Brain microvascular endothelial cell (primary cell): ENCODE measurements around the gene ADK.

Experiments
- DNase-seq: peaks from one replicate; pipeline ENCODE4 v3.0.0-alpha.2; 2020
- H3K27ac ChIP-seq: fragments of 250-450 bp; sonication (Bioruptor Pico); 2 replicates; pipeline ENCODE4 v1.5.1; 2020; ENCODE audit warnings: mild to moderate bottlenecking, moderate library complexity
- H3K27me3 ChIP-seq: fragments of 250-450 bp; sonication (Bioruptor Pico); replicated peaks from 2 replicates; pipeline ENCODE4 v1.5.1; 2020; ENCODE audit warnings: mild to moderate bottlenecking
- H3K36me3 ChIP-seq: fragments of 250-450 bp; sonication (Bioruptor Pico); replicated peaks from 2 replicates; pipeline ENCODE4 v1.5.1; 2020; ENCODE audit warnings: mild to moderate bottlenecking
- H3K4me3 ChIP-seq: 2 replicates; pipeline ENCODE4 v1.5.1; 2011; ENCODE audit warnings: low read depth, mild to moderate bottlenecking, control low read depth, low read length, moderate library complexity
- in situ Hi-C: cut with HindIII; loops from 2 replicates; pipeline ENCODE4 v1.10.0; 2017; ENCODE audit warnings: low sequenced_read_pairs, low pct_ligation_motif_present
- TF ChIP-seq, protein P1 (sequence below): IDR thresholded peaks from 2 replicates; pipeline ENCODE4 v1.5.1; 2011; ENCODE audit warnings: low read depth, mild to moderate bottlenecking, moderate library complexity, low read length, control low read depth, inconsistent platforms; ENCODE audit errors: missing control alignments

ADK gene

DNA sequence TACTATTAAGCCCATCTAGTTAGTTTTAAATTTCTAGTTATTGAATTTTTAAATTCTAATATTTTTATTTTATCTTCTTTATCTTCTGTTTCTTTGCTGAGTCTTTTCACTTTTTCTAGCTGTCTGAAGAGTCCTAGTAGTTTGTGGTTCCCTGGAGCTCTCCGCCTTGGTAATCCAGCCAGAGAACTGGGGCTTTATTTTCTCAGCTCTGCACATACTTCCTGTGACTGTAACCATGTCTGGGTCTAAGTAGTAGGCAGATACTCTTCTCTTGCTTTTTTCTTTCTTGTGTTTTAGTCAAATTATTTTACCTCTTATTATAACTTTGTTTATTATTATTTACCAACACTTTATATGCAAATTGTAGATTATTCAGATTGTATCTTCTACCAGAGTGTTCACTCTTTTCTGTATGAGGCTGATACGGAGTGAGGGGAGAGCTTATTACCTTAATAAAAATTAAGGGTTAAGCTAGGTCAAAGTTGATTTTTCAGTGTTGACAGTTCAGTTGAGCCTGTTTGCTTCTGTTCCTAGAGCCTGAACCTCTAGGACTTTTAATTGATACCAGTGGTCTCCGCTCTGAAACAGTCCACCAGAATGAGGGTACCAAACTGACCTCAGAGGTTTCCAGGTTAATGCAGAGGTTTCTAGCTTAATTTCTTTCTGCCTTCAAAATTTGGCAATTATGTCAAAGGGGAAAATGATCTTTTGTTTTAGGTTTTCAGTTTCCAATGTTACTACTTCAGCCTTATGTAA lies 155.4 kb downstream of the ADK start:
- in situ Hi-C loops, result no loop called here

DNA sequence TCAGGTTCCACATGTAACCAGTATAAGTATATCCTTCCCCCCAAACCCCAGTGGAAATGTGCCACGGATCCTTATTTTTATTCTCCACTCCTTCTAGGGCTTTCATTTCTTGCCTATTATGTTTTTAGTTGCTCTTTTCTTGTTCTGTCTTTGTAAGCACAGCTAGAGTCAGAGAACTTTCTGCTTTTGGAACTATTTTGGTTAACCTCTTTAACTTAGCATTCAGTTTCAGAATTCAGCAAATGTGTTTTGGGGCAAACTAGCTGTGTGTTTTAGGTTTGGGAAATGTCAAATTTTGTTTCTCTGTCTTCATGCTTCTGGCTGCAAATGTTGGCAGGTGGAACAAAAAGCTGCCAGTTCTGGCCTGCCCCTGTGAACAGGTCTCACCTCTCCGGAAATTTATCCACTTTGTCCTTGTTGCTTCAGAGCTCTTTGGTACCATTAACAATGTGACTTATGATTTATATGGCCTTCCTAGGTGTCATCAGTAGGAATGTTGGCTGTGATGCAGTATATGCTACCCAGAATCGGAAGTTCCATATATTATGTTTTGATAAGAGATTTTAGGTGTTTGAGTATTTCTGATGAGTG lies 156.1 kb downstream of the ADK start:
- in situ Hi-C loops, result no loop called here
- TF ChIP-seq, protein P1, sequence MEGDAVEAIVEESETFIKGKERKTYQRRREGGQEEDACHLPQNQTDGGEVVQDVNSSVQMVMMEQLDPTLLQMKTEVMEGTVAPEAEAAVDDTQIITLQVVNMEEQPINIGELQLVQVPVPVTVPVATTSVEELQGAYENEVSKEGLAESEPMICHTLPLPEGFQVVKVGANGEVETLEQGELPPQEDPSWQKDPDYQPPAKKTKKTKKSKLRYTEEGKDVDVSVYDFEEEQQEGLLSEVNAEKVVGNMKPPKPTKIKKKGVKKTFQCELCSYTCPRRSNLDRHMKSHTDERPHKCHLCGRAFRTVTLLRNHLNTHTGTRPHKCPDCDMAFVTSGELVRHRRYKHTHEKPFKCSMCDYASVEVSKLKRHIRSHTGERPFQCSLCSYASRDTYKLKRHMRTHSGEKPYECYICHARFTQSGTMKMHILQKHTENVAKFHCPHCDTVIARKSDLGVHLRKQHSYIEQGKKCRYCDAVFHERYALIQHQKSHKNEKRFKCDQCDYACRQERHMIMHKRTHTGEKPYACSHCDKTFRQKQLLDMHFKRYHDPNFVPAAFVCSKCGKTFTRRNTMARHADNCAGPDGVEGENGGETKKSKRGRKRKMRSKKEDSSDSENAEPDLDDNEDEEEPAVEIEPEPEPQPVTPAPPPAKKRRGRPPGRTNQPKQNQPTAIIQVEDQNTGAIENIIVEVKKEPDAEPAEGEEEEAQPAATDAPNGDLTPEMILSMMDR, result no peak
- no peaks in the 10 kb centered on the region for H3K36me3 ChIP-seq
- no peak for DNase-seq
- no peak overlapping the region for H3K4me3 ChIP-seq
- H3K27ac ChIP-seq, result no peak overlapping the region
- no peaks in the 10 kb centered on the region for H3K27me3 ChIP-seq

More for the DNA sequence above, 155.4 kb downstream of the ADK start:
- Histone ChIP-seq H3K36me3 (no peaks in the 10 kb centered on the region), H3K27ac (no peak overlapping the region), H3K4me3 (no peak overlapping the region), H3K27me3 (no peaks in the 10 kb centered on the region)
- TF ChIP-seq, protein P1, result no peak
- peak; percentile 14 for DNase-seq

DNA sequence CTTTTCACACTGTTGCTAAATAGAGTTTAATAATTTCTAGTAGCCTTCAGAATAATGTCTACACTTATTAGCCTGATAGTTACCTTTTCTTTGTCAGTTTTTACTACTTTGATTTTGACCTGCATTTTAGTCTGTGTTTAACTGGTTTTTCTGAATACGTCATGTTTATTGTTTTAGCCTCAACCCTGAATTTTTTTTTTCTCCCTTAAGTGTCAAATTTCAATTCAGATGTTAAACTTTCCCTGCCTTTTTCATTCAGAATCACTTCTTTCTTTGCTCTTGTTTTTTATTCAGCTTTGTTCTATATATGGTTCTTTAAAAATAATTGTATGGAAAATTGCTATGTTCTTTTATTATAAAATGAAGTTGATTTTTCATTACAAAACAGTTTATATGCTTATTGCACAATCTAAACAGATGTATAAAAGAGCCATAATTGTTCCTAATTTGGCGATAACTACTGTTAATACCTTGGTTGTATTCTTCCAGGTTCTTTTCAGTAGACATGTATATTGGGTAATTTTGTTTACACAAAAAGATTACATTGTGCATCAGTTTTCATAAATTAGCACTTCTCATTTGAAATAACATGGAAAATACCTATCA lies 159.7 kb downstream of the ADK start:
- no peaks in the 10 kb centered on the region for H3K27me3 ChIP-seq
- no peak overlapping the region for H3K4me3 ChIP-seq
- H3K36me3 ChIP-seq, result no peaks in the 10 kb centered on the region
- DNase-seq, result no peak
- no peak overlapping the region for H3K27ac ChIP-seq
- TF ChIP-seq, protein P1, result no peak
- in situ Hi-C loops, result no loop called here

DNA sequence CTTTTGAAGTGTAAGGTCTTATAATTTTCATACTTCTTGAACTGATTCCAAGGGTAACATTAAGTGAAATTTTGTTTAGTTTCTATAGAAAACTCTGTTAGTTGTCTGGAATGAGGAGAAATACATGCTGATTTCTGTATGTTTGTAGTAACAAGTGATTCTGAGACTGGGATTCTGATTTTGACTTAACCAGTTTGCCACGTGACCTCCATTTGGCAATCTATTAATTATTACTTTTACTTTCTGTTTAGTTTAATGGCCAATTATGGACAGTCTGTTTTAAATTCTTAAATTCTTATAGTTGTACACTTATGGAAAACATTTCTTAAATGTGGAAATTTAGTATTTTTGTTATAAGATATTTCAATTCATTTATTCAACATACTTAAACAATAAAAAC lies 163.1 kb downstream of the ADK start:
- Histone ChIP-seq H3K27me3 (no peaks in the 10 kb centered on the region), H3K36me3 (no peaks in the 10 kb centered on the region), H3K4me3 (no peak overlapping the region), H3K27ac (no peak overlapping the region)
- DNase-seq, result no peak
- TF ChIP-seq, protein P1, result no peak
- in situ Hi-C loops, result no loop called here

DNA sequence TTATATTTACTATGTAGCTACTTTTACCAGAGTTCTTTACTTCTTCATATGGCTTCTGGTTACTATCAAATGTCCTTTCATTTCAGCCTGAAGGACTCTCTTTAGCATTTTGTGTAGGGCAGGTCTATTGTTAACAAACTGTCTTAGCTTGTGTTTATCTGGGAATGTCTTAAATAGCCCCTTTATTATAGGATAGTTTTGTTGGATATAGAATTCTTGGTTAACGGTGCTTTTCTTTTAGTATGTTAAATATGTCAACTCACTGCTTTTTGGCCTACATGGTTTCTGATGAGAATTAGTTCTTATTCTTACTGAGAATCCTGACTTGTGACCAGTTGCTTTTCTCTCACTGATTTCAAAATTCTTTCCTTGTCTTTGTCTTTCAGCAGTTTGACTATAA lies 169.0 kb downstream of the ADK start:
- Histone ChIP-seq H3K36me3 (no peaks in the 10 kb centered on the region), H3K27me3 (no peaks in the 10 kb centered on the region), H3K4me3 (no peak overlapping the region), H3K27ac (no peak overlapping the region)
- in situ Hi-C loops, result no loop called here
- DNase-seq, result no peak
- TF ChIP-seq, protein P1, result no peak
